ENCODE data around the gene FBXW11.

The FBXW11 gene

DNA sequence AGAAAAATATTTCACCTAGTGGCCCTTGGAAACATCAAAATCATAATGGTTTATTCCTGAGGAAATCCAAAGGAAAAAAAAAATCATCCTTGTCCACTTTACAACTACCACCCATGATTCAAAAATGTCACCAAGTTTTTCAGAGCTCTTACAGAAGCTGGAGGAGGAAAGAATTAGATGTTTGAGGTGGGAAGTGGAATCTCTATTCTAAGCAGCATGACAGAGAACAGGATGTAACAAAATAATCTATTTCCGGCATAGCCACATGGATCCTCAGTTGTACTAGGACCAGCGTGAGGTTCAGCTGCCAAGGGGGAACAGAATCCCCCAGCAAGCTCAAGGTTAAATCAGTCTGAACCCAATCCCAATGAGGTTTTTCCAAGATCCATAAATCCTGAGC is 40.2 kb downstream of the FBXW11 start:
- no peak for ATAC-seq (replicated peaks)
- H3K4me3 Mint-ChIP-seq: peak overlapping the region; percentile 6 to 25
- H3K9me3 Mint-ChIP-seq: peaks cover 9 to 10% of the 10 kb centered on the region in 2 donors
- peak overlapping the region; percentile 93 for H3K27ac Mint-ChIP-seq
- peaks cover 48 to 87% of the 10 kb centered on the region in 2 donors for H3K4me1 Mint-ChIP-seq
- DNase-seq: no peak
- H3K27me3 Mint-ChIP-seq: no peaks in the 10 kb centered on the region
- peaks cover 45 to 57% of the 10 kb centered on the region in 2 donors for H3K36me3 Mint-ChIP-seq

- peaks cover 8 to 9% of the 10 kb centered on the region in 2 donors for H3K9me3 Mint-ChIP-seq
- no peak for ATAC-seq (replicated peaks)
- H3K4me3 Mint-ChIP-seq: peak overlapping the region in 1 of 2 donors; percentile 6
Observed at GRCh38 chr5:171965745-171966144, 40.7 kb downstream of the FBXW11 start.

GRCh38 chr5:171963416-171963815 is 43.0 kb downstream of the FBXW11 start:
- no peak overlapping the region for H3K27ac Mint-ChIP-seq
- ATAC-seq (replicated peaks) (no peak), DNase-seq (no peak)
- H3K4me1 Mint-ChIP-seq: peaks cover 38 to 85% of the 10 kb centered on the region in 2 donors
- no peaks in the 10 kb centered on the region for H3K27me3 Mint-ChIP-seq
- H3K9me3 Mint-ChIP-seq: peaks cover 0 to 1% of the 10 kb centered on the region in 2 donors
- H3K36me3 Mint-ChIP-seq: peaks cover 32 to 42% of the 10 kb centered on the region in 2 donors
- no peak overlapping the region for H3K4me3 Mint-ChIP-seq

More at GRCh38 chr5:171965745-171966144, 40.7 kb downstream of the FBXW11 start:
- Mint-ChIP-seq H3K4me1 (peaks cover 47 to 87% of the 10 kb centered on the region in 2 donors), H3K27ac (peak overlapping the region; percentile 93), H3K27me3 (no peaks in the 10 kb centered on the region), H3K36me3 (peaks cover 40 to 52% of the 10 kb centered on the region in 2 donors)
- DNase-seq: peak; percentile 12

DNA sequence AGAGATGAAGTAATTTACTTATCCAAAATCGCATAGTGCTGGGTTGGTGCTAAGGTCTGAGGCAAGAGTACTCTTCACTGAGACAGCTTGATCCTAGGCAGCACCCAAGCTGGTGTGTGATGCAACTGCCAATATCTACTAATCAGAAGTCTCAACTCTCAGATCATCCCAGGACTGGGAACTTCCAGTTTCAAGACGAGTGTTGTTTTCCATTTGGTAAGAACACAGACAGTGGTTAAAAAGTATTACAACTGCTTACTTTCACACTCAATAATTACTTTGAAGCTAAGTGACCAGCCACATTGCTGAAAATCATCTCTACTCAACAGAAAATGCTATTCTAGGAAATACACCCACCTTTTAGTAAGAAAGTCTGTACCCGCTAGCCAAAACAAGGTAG is 45.3 kb downstream of the FBXW11 start:
- H3K27me3 Mint-ChIP-seq: no peaks in the 10 kb centered on the region
- H3K4me1 Mint-ChIP-seq: peaks cover 40 to 87% of the 10 kb centered on the region in 2 donors
- peak overlapping the region; percentile 21 to 37 for H3K4me3 Mint-ChIP-seq
- H3K27ac Mint-ChIP-seq: peak overlapping the region; percentile 88
- peaks cover 22 to 30% of the 10 kb centered on the region in 2 donors for H3K36me3 Mint-ChIP-seq
- peak; percentile 71 to 72 for ATAC-seq (replicated peaks)
- DNase-seq: peak; percentile 51
- H3K9me3 Mint-ChIP-seq: peaks cover 0 to 1% of the 10 kb centered on the region in 2 donors

- Mint-ChIP-seq H3K27me3 (no peaks in the 10 kb centered on the region), H3K27ac (peak overlapping the region; percentile 84), H3K4me1 (peaks cover 33 to 87% of the 10 kb centered on the region in 2 donors), H3K9me3 (no peaks in the 10 kb centered on the region), H3K4me3 (peak overlapping the region; percentile 49 to 70), H3K36me3 (peaks cover 10 to 12% of the 10 kb centered on the region in 2 donors)
- peak; percentile 83 to 86 for ATAC-seq (replicated peaks)
- DNase-seq: peak; percentile 75
Observed at GRCh38 chr5:171957591-171958251, 48.7 kb downstream of the FBXW11 start.

DNA sequence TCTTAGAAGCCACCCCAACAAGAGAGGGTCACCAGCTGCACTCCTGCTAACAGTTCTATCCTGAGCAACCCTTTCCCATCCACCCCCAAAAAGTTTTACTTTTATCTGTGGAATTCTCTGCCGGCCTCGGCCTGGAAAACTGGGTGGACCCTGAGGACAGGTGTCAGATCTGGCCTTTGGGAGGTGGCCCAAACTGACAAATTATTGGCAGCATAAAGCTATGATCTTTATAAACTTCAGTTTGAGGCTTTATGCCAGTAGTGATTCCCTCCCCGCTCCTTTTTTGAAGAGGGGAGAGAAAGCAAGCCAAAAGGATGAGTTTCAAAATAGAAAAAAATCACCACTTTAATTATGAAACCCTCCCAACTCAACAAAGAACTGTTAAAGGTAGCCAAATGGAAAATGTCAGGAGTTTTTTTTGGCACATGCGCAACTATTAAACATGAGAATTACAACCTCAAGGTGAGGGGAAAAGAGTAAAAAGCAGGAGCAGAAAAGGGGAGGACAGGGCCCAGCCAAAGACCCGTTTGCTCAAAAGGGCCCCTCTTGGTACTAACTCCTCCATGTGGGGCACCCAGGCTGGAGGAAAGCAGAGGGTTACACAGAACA is 49.4 kb downstream of the FBXW11 start:
- H3K4me1 Mint-ChIP-seq: peaks cover 32 to 87% of the 10 kb centered on the region in 2 donors
- DNase-seq: no peak
- no peak for ATAC-seq (replicated peaks)
- peaks cover 10 to 12% of the 10 kb centered on the region in 2 donors for H3K36me3 Mint-ChIP-seq
- peak overlapping the region; percentile 49 to 60 for H3K4me3 Mint-ChIP-seq
- peak overlapping the region; percentile 84 for H3K27ac Mint-ChIP-seq
- no peaks in the 10 kb centered on the region for H3K9me3 Mint-ChIP-seq
- no peaks in the 10 kb centered on the region for H3K27me3 Mint-ChIP-seq

GRCh38 chr5:171956314-171956713 is 50.1 kb downstream of the FBXW11 start:
- H3K36me3 Mint-ChIP-seq: peaks cover 10 to 16% of the 10 kb centered on the region in 2 donors
- H3K4me3 Mint-ChIP-seq: no peak overlapping the region
- DNase-seq: no peak
- H3K27ac Mint-ChIP-seq: no peak overlapping the region
- H3K4me1 Mint-ChIP-seq: peaks cover 33 to 83% of the 10 kb centered on the region in 2 donors
- no peaks in the 10 kb centered on the region for H3K9me3 Mint-ChIP-seq
- no peak for ATAC-seq (replicated peaks)
- H3K27me3 Mint-ChIP-seq: no peaks in the 10 kb centered on the region

DNA sequence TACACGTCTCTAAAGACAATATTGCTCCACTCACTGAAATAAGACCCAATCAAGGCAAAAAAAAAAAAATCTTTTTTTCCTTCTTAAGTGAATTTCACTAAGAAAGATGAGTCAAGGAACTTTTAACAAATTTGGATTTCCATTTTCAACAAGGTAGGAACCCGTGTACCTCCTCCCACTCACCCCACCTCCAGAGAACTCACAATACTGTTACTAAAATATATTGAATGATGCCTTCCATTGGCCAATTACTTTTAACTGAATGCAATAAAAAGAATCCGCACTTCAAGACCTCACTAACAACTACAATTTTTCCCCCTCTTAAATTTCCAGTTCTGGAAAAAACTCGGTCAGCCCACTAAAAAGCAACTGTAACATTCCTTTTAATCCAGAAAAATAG is 50.7 kb downstream of the FBXW11 start:
- no peak for ATAC-seq (replicated peaks)
- Mint-ChIP-seq H3K4me3 (peak overlapping the region in 1 of 2 donors; percentile 2), H3K36me3 (peaks cover 12 to 18% of the 10 kb centered on the region in 2 donors), H3K27ac (peak overlapping the region; percentile 59), H3K27me3 (no peaks in the 10 kb centered on the region), H3K9me3 (no peaks in the 10 kb centered on the region), H3K4me1 (peaks cover 28 to 81% of the 10 kb centered on the region in 2 donors)
- DNase-seq: no peak

- no peaks in the 10 kb centered on the region for H3K9me3 Mint-ChIP-seq
- H3K4me3 Mint-ChIP-seq: no peak overlapping the region
- H3K27me3 Mint-ChIP-seq: no peaks in the 10 kb centered on the region
- DNase-seq (no peak), ATAC-seq (replicated peaks) (no peak)
- peaks cover 29 to 75% of the 10 kb centered on the region in 2 donors for H3K4me1 Mint-ChIP-seq
- H3K27ac Mint-ChIP-seq: no peak overlapping the region
- peaks cover 7 to 14% of the 10 kb centered on the region in 2 donors for H3K36me3 Mint-ChIP-seq
Observed at GRCh38 chr5:171954721-171955120, 51.7 kb downstream of the FBXW11 start.

DNA sequence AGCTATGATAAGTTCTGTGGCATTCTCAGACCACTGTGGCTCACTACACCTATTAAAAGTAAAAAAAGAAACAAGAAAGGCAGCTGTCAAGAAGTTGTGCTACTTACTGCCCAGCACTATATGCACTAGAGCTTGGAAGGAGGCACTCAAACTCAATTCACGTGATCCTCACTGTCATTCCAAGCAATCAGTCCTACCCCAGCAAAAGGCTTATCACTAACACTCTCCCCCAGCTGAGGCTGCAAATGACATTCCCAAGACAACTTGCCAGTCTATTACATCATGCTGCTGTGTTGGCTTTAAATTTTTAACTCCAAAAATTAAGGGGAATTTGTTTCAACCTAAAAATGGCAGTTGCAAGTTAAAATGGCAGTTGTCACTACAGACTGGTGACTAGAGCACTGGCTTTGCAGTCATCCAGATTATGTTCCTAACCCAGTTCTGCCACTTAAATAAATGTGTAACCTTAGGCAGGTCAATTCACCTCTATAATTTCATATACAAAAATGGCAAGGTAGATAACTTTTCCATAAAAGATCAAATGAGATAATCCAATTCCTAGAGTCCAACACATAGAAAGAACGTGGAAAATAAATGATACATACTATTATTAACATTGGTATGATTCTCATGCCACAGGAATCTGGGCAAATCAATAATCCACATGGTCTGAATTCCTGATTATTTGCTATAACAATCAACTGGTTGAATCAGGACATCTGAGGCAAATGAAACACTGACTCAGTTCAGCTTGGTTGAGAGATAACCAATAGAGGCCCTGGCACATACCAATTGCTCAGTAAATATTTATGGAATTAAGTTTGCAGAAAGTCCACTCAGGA is 52.4 kb downstream of the FBXW11 start:
- H3K27me3 Mint-ChIP-seq: no peaks in the 10 kb centered on the region
- H3K9me3 Mint-ChIP-seq: no peaks in the 10 kb centered on the region
- ATAC-seq (replicated peaks): no peak
- H3K4me1 Mint-ChIP-seq: peaks cover 31 to 78% of the 10 kb centered on the region in 2 donors
- H3K27ac Mint-ChIP-seq: no peak overlapping the region
- H3K36me3 Mint-ChIP-seq: peaks cover 5 to 11% of the 10 kb centered on the region in 2 donors
- DNase-seq: no peak
- H3K4me3 Mint-ChIP-seq: no peak overlapping the region

GRCh38 chr5:171952021-171952420 is 54.4 kb downstream of the FBXW11 start:
- Mint-ChIP-seq H3K36me3 (peaks cover 4 to 7% of the 10 kb centered on the region in 2 donors), H3K4me3 (no peak overlapping the region), H3K27ac (no peak overlapping the region), H3K9me3 (no peaks in the 10 kb centered on the region), H3K4me1 (peaks cover 21 to 70% of the 10 kb centered on the region in 2 donors), H3K27me3 (no peaks in the 10 kb centered on the region)
- ATAC-seq (replicated peaks) (no peak), DNase-seq (no peak)

GRCh38 chr5:171951218-171951617 is 55.2 kb downstream of the FBXW11 start:
- Mint-ChIP-seq H3K36me3 (peaks cover 6 to 11% of the 10 kb centered on the region in 2 donors), H3K27me3 (no peaks in the 10 kb centered on the region), H3K9me3 (no peaks in the 10 kb centered on the region), H3K27ac (peak overlapping the region; percentile 51), H3K4me1 (peaks cover 21 to 69% of the 10 kb centered on the region in 2 donors), H3K4me3 (no peak overlapping the region)
- no peak for ATAC-seq (replicated peaks)
- DNase-seq: no peak

DNA sequence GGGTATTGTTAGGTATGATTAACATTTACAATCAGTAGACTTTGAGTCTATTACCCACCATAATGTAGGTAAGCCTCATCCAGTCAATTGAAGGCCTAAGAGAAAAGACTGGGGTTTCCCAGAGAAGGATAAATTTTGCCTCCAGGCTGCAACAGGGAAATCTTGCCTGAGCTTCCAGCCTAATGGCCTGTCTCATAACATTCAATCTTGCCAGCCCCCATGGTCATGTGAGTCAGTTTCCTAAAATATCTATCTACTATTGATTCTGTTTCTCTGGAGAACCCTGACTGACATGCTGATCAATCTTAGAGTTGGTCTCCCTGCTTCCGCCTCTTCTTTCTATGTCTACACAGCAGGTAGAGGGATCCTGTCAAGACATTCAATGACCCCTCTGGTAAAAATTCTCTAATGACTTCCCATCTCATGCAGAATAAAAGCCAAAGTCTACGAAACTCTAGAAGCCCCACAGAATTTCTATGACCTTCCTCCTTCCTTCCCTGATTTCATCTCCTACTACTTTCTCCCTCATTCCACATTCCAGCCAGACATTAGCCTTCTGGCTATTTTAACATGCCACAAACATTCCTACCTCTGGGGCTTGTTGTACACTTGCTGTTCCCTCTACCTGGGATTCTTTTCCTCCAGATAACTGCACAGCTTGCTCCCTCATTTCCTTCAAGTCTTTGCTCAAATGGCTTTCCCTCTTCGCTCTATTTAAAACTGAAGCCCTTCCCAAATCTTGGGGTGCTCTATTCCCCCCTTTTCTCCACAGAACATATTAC is 60.2 kb downstream of the FBXW11 start:
- peaks cover 8 to 10% of the 10 kb centered on the region in 2 donors for H3K36me3 Mint-ChIP-seq
- peaks cover 26 to 58% of the 10 kb centered on the region in 2 donors for H3K4me1 Mint-ChIP-seq
- peak overlapping the region; percentile 4 for H3K27ac Mint-ChIP-seq
- H3K9me3 Mint-ChIP-seq: no peaks in the 10 kb centered on the region
- DNase-seq (no peak), ATAC-seq (replicated peaks) (no peak)
- no peak overlapping the region for H3K4me3 Mint-ChIP-seq
- H3K27me3 Mint-ChIP-seq: no peaks in the 10 kb centered on the region
